GM21390 (cell line): ENCODE results near the gene BIRC6.
"Not testable (repeated sequence)": the region's sequence is repeated elsewhere in the genome, so short reads cannot be mapped to it uniquely, and the experiment has no call there.

Experiments used
- ATAC-seq: cut with Tn5 transposase; IDR thresholded peaks from one replicate; pipeline ENCODE4 v1.9.1; 2021; ENCODE audit not compliant: unreplicated experiment

The BIRC6 gene

GRCh38 chr2:32498306-32498705, 141.5 kb downstream of the BIRC6 start:
- no peak for ATAC-seq

- no peak for ATAC-seq
Observed at GRCh38 chr2:32502941-32503340, 146.1 kb downstream of the BIRC6 start.

- no peak for ATAC-seq
Observed at GRCh38 chr2:32504877-32505478, 148.2 kb downstream of the BIRC6 start.

- ATAC-seq: no peak
Observed at GRCh38 chr2:32506446-32506845, 149.6 kb downstream of the BIRC6 start.

- no peak for ATAC-seq
Observed at GRCh38 chr2:32514946-32515345, 158.1 kb downstream of the BIRC6 start.

- no peak for ATAC-seq
Observed at GRCh38 chr2:32516567-32516966, 159.7 kb downstream of the BIRC6 start.

- ATAC-seq: no peak
Observed at GRCh38 chr2:32522770-32523169, 165.9 kb downstream of the BIRC6 start.

- no peak for ATAC-seq
Observed at GRCh38 chr2:32523686-32524085, 166.9 kb downstream of the BIRC6 start.

GRCh38 chr2:32532341-32532740, 175.5 kb downstream of the BIRC6 start:
- ATAC-seq: no peak

GRCh38 chr2:32532961-32533360, 176.1 kb downstream of the BIRC6 start:
- no peak for ATAC-seq

- no peak for ATAC-seq
Observed at GRCh38 chr2:32534831-32535230, 178.0 kb downstream of the BIRC6 start.

GRCh38 chr2:32538735-32539134, 181.9 kb downstream of the BIRC6 start:
- no peak for ATAC-seq

- ATAC-seq: not testable (repeated sequence)
Observed at GRCh38 chr2:32552483-32552882, 195.7 kb downstream of the BIRC6 start.

- peak; percentile 95 for ATAC-seq
Observed at GRCh38 chr2:32553829-32554432, 197.1 kb downstream of the BIRC6 start.

- no peak for ATAC-seq
Observed at GRCh38 chr2:32558492-32558891, 201.7 kb downstream of the BIRC6 start.

GRCh38 chr2:32559136-32559535, 202.3 kb downstream of the BIRC6 start:
- no peak for ATAC-seq

GRCh38 chr2:32562906-32563305, 206.1 kb downstream of the BIRC6 start:
- ATAC-seq: no peak

GRCh38 chr2:32564417-32565035, 207.7 kb downstream of the BIRC6 start:
- no peak for ATAC-seq

- ATAC-seq: no peak
Observed at GRCh38 chr2:32565902-32566301, 209.1 kb downstream of the BIRC6 start.

GRCh38 chr2:32572030-32572429, 215.2 kb downstream of the BIRC6 start:
- ATAC-seq: no peak

GRCh38 chr2:32572737-32573136, 215.9 kb downstream of the BIRC6 start:
- ATAC-seq: no peak

GRCh38 chr2:32591669-32592463, 235.0 kb downstream of the BIRC6 start:
- no peak for ATAC-seq
